DND-41 (cell line): ENCODE measurements around the gene PHRF1.

Source experiments
- ATAC-seq: fragments of 200-7000 bp; cut with Tn5 transposase; 3 replicates; pipeline ENCODE4 v1.9.1; 2021; ENCODE audit warnings: low read depth; ENCODE audit not compliant: insufficient read depth
- DNase-seq: peaks from one replicate; pipeline ENCODE4 v3.0.0-alpha.2; 2020
- H2AFZ ChIP-seq: 2 replicates; pipeline ENCODE4 v1.6.0; 2012; ENCODE audit warnings: low read depth, low read length
- H3K27ac ChIP-seq: 2 replicates; pipeline ENCODE4 v1.5.1; 2012; ENCODE audit warnings: low read length, inconsistent platforms
- H3K27me3 ChIP-seq: fragments of 200-600 bp; sonication (generic); 2 replicates; pipeline ENCODE4 v1.6.0; 2012; ENCODE audit warnings: low read length, mild to moderate bottlenecking, inconsistent platforms; ENCODE audit not compliant: insufficient read depth, poor library complexity
- H3K36me3 ChIP-seq: 2 replicates; pipeline ENCODE4 v1.5.1; 2012; ENCODE audit warnings: low read length, inconsistent platforms; ENCODE audit not compliant: insufficient read depth
- H3K4me1 ChIP-seq: 2 replicates; pipeline ENCODE4 v1.5.1; 2012; ENCODE audit warnings: mild to moderate bottlenecking, low read length; ENCODE audit not compliant: insufficient read depth
- H3K4me2 ChIP-seq: 2 replicates; pipeline ENCODE4 v1.6.0; 2012; ENCODE audit warnings: mild to moderate bottlenecking, moderate library complexity, low read length, inconsistent platforms; ENCODE audit not compliant: insufficient read depth
- H3K4me3 ChIP-seq, 2 experiments: fragments of 200-600 bp in 1 of 2; shearing (Covaris generic) in 1 of 2; 2 replicates each; pipeline ENCODE4 v1.5.1; 2012 to 2016; ENCODE audit warnings: inconsistent platforms in 2 of 2, low read length in 2 of 2, mild to moderate bottlenecking in 2 of 2, low read depth in 1 of 2, moderate library complexity in 1 of 2
- H3K79me2 ChIP-seq: 2 replicates; pipeline ENCODE4 v1.6.0; 2012; ENCODE audit warnings: low read length, inconsistent platforms; ENCODE audit not compliant: insufficient read depth
- H3K9ac ChIP-seq: 2 replicates; pipeline ENCODE4 v1.6.0; 2012; ENCODE audit warnings: low read depth, mild to moderate bottlenecking, inconsistent platforms, low read length, moderate library complexity
- H3K9me3 ChIP-seq: 2 replicates; pipeline ENCODE4 v1.5.1; 2012; ENCODE audit warnings: low read length, moderate library complexity, mild to moderate bottlenecking, inconsistent platforms; ENCODE audit not compliant: insufficient read depth, severe bottlenecking
- H4K20me1 ChIP-seq: 2 replicates; pipeline ENCODE4 v1.6.0; 2012; ENCODE audit warnings: low read length; ENCODE audit not compliant: insufficient read depth
- EZH2 ChIP-seq: IDR thresholded peaks from 3 replicates; pipeline ENCODE4 v1.6.1; 2012; ENCODE audit warnings: borderline replicate concordance, low read depth, mild to moderate bottlenecking, moderate library complexity, low read length, inconsistent platforms; ENCODE audit not compliant: severe bottlenecking
- TF ChIP-seq, protein P1 (sequence below): IDR thresholded peaks from 2 replicates; pipeline ENCODE4 v1.5.1; 2012; ENCODE audit warnings: borderline replicate concordance, low read length, moderate library complexity, mild to moderate bottlenecking; ENCODE audit not compliant: poor library complexity, severe bottlenecking; ENCODE audit errors: extremely low read depth

PHRF1 gene

GRCh38 chr11:536841-537621 is 39.2 kb upstream of the PHRF1 start, which contains the start of gene LRRC56:
Gene LRRC56 (plus strand): TSS chr11:537527. CDS start chr11:540685, 3,158 bp downstream.
- TF ChIP-seq EZH2 = no peak
- TF ChIP-seq, protein P1, sequence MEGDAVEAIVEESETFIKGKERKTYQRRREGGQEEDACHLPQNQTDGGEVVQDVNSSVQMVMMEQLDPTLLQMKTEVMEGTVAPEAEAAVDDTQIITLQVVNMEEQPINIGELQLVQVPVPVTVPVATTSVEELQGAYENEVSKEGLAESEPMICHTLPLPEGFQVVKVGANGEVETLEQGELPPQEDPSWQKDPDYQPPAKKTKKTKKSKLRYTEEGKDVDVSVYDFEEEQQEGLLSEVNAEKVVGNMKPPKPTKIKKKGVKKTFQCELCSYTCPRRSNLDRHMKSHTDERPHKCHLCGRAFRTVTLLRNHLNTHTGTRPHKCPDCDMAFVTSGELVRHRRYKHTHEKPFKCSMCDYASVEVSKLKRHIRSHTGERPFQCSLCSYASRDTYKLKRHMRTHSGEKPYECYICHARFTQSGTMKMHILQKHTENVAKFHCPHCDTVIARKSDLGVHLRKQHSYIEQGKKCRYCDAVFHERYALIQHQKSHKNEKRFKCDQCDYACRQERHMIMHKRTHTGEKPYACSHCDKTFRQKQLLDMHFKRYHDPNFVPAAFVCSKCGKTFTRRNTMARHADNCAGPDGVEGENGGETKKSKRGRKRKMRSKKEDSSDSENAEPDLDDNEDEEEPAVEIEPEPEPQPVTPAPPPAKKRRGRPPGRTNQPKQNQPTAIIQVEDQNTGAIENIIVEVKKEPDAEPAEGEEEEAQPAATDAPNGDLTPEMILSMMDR = no peak
- no peaks in the 10 kb centered on the region for H3K9me3 ChIP-seq
- H3K9ac ChIP-seq = peak within 1 kb of the TSS; percentile 88; the same call in 1 of the 2 replicates
- no peak within 1 kb of the TSS for H2AFZ ChIP-seq
- H3K4me1 ChIP-seq = peaks cover 41% of the 10 kb centered on the region
- peaks cover 24% of the 10 kb centered on the region for H3K36me3 ChIP-seq
- no peak within 1 kb of the TSS for H3K27ac ChIP-seq
- DNase-seq = peak; percentile 80
- peaks cover 27% of the 10 kb centered on the region for H4K20me1 ChIP-seq
- peak within 1 kb of the TSS in 1 of 2 experiments; percentile 96; a peak in 1 of 4 replicates for H3K4me3 ChIP-seq
- H3K79me2 ChIP-seq = peaks cover 18% of the 10 kb centered on the region
- H3K27me3 ChIP-seq = no peaks in the 10 kb centered on the region
- peak within 1 kb of the TSS; percentile 98 for H3K4me2 ChIP-seq
- ATAC-seq = peak; percentile 20; the same call in 2 of the 3 replicates

GRCh38 chr11:537622-538430 is 38.4 kb upstream of the PHRF1 start:
- TF ChIP-seq, protein P1 = no peak
- no peaks in the 10 kb centered on the region for H3K9me3 ChIP-seq
- no peak for ATAC-seq
- H3K4me2 ChIP-seq = peak overlapping the region; percentile 26; the same call in 1 of the 2 replicates
- peaks cover 18% of the 10 kb centered on the region for H3K79me2 ChIP-seq
- no peaks in the 10 kb centered on the region for H3K27me3 ChIP-seq
- H2AFZ ChIP-seq = no peak overlapping the region
- H3K27ac ChIP-seq = no peak overlapping the region
- no peak for DNase-seq
- H4K20me1 ChIP-seq = peaks cover 19% of the 10 kb centered on the region
- peaks cover 41% of the 10 kb centered on the region for H3K4me1 ChIP-seq
- H3K9ac ChIP-seq = no peak overlapping the region
- no peak overlapping the region for H3K4me3 ChIP-seq
- peaks cover 16% of the 10 kb centered on the region for H3K36me3 ChIP-seq

DNA sequence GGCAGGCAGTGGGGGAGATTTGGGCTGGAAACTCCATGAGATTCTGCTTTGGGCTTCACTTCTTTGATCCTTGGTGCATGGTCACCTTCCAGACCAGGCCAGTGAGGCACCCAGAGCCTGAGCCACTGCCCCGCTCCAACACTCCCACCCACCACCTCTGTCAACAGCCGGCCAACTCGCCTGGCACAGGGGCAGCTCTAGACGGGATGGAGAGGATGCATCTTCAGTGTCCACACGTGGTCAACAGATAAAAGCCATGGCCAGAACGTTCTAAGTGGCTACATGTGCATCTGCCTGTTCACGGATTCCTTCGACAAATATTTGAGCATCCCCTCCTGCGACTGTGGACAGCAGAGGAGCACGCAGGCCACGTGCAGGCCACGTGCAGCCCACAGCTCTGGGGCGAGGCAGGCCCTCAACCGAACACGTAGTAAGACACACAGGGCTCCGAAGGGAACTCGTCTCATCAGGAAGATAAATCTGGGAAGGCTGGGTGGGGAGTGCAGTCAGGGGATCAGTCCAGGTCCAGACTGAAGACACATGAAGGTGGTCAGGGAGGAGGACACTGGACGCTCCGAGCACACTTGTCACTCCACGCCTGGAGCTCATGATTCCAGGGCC is 37.7 kb upstream of the PHRF1 start:
- H3K4me3 ChIP-seq = no peak overlapping the region
- H3K27ac ChIP-seq = no peak overlapping the region
- no peak overlapping the region for H3K9ac ChIP-seq
- DNase-seq = no peak
- H3K4me2 ChIP-seq = no peak overlapping the region
- no peaks in the 10 kb centered on the region for H3K9me3 ChIP-seq
- peaks cover 9% of the 10 kb centered on the region for H3K36me3 ChIP-seq
- peaks cover 14% of the 10 kb centered on the region for H4K20me1 ChIP-seq
- no peaks in the 10 kb centered on the region for H3K27me3 ChIP-seq
- H3K79me2 ChIP-seq = peaks cover 15% of the 10 kb centered on the region
- no peak overlapping the region for H2AFZ ChIP-seq
- no peak for ATAC-seq
- H3K4me1 ChIP-seq = peaks cover 35% of the 10 kb centered on the region
- no peak for TF ChIP-seq EZH2
- TF ChIP-seq, protein P1 = no peak
